Activated T-helper 2 cell treated with anti-CD3 and anti-CD28 coated beads, Interferon-gamma antibody, Interleukin-2, Interleukin-4, amounts not matched to agents 10 μg/mL and 5 μg/mL and 100 μg/mL, durations not matched to agents 14 hours and 24 hours and 36 hours (primary cell): ENCODE results near the gene HNRNPUL1. TPM values are rescaled to one million over a fixed set of nuclear protein-coding genes. Genes with fewer than 3 reads are reported as not detected.
"Not testable (repeated sequence)": the region's sequence is repeated elsewhere in the genome, so short reads cannot be mapped to it uniquely, and the experiment has no call there.

ENCODE experiments used
- DNase-seq: peaks from one replicate; pipeline ENCODE4 v3.0.0; 2021; ENCODE audit warnings: low spot score
- H3K27ac Mint-ChIP-seq: one replicate; pipeline ENCODE4 v1.8.0; 2021; ENCODE audit warnings: mixed read lengths
- H3K27me3 Mint-ChIP-seq: one replicate; pipeline ENCODE4 v1.8.0; 2021; ENCODE audit warnings: low read depth, mixed read lengths
- H3K36me3 Mint-ChIP-seq: one replicate; pipeline ENCODE4 v1.8.0; 2021; ENCODE audit warnings: low read depth, mixed read lengths
- H3K4me1 Mint-ChIP-seq: one replicate; pipeline ENCODE4 v1.8.0; 2021; ENCODE audit warnings: low read depth, mixed read lengths
- H3K4me3 Mint-ChIP-seq: one replicate; pipeline ENCODE4 v1.8.0; 2021; ENCODE audit warnings: low read depth, mild to moderate bottlenecking, moderate library complexity, mixed read lengths
- H3K9me3 Mint-ChIP-seq: one replicate; pipeline ENCODE4 v1.8.0; 2021; ENCODE audit warnings: mixed read lengths
- intact Hi-C: fragments of 100-400 bp; cut with micrococcal nuclease; formaldehyde crosslinking; loops from one replicate; pipeline ENCODE4 v1.15.1; 2023
- total RNA-seq: library from RNA; stranded (reverse); gene quantifications from 2 replicates; pipeline ENCODE4 v1.2.3, GENCODE V29; 2022

Gene HNRNPUL1
- total RNA-seq, 1 donor from 2014 or later, result 294 TPM

- Mint-ChIP-seq H3K4me3 (no peak overlapping the region), H3K4me1 (peaks cover 43% of the 10 kb centered on the region), H3K27ac (no peak overlapping the region), H3K27me3 (no peaks in the 10 kb centered on the region), H3K36me3 (peaks cover 68% of the 10 kb centered on the region), H3K9me3 (no peaks in the 10 kb centered on the region)
- DNase-seq, result no peak
- intact Hi-C loops, result no loop called here
These were observed 66.9 kb downstream of the HNRNPUL1 start for GRCh38 chr19:41330946-41331678.

GRCh38 chr19:41332000-41332399 is 67.8 kb downstream of the HNRNPUL1 start:
- no peaks in the 10 kb centered on the region for H3K27me3 Mint-ChIP-seq
- intact Hi-C loops, result no loop called here
- no peak for DNase-seq
- peaks cover 34% of the 10 kb centered on the region for H3K4me1 Mint-ChIP-seq
- no peak overlapping the region for H3K4me3 Mint-ChIP-seq
- no peak overlapping the region for H3K27ac Mint-ChIP-seq
- H3K36me3 Mint-ChIP-seq, result peaks cover 65% of the 10 kb centered on the region
- H3K9me3 Mint-ChIP-seq, result no peaks in the 10 kb centered on the region

- Mint-ChIP-seq H3K4me3 (no peak overlapping the region), H3K4me1 (peaks cover 32% of the 10 kb centered on the region), H3K27me3 (no peaks in the 10 kb centered on the region)
These were observed 68.3 kb downstream of the HNRNPUL1 start for GRCh38 chr19:41332468-41332867.

GRCh38 chr19:41334793-41335192 is 70.6 kb downstream of the HNRNPUL1 start:
- peak overlapping the region; percentile 43 for H3K27ac Mint-ChIP-seq
- H3K4me3 Mint-ChIP-seq, result no peak overlapping the region
- intact Hi-C loops, result no loop called here
- peaks cover 21% of the 10 kb centered on the region for H3K4me1 Mint-ChIP-seq
- H3K9me3 Mint-ChIP-seq, result no peaks in the 10 kb centered on the region
- no peaks in the 10 kb centered on the region for H3K27me3 Mint-ChIP-seq
- H3K36me3 Mint-ChIP-seq, result peaks cover 65% of the 10 kb centered on the region
- DNase-seq, result no peak

More at GRCh38 chr19:41332468-41332867, 68.3 kb downstream of the HNRNPUL1 start:
- intact Hi-C loops, result no loop called here
- Mint-ChIP-seq H3K27ac (peak overlapping the region; percentile 34), H3K36me3 (peaks cover 67% of the 10 kb centered on the region), H3K9me3 (no peaks in the 10 kb centered on the region)
- DNase-seq, result no peak

GRCh38 chr19:41335467-41335866 is 71.3 kb downstream of the HNRNPUL1 start:
- Mint-ChIP-seq H3K27ac (no peak overlapping the region), H3K4me1 (peaks cover 20% of the 10 kb centered on the region), H3K4me3 (no peak overlapping the region), H3K9me3 (no peaks in the 10 kb centered on the region), H3K36me3 (peaks cover 66% of the 10 kb centered on the region), H3K27me3 (no peaks in the 10 kb centered on the region)
- DNase-seq, result no peak
- intact Hi-C loops, result no loop called here

GRCh38 chr19:41339936-41340335 is 75.8 kb downstream of the HNRNPUL1 start:
- Mint-ChIP-seq H3K36me3 (peaks cover 67% of the 10 kb centered on the region), H3K27me3 (no peaks in the 10 kb centered on the region), H3K9me3 (no peaks in the 10 kb centered on the region), H3K27ac (peak overlapping the region; percentile 58), H3K4me3 (no peak overlapping the region), H3K4me1 (peaks cover 12% of the 10 kb centered on the region)
- intact Hi-C loops, result no loop called here
- DNase-seq, result no peak

- peaks cover 73% of the 10 kb centered on the region for H3K36me3 Mint-ChIP-seq
- peaks cover 14% of the 10 kb centered on the region for H3K4me1 Mint-ChIP-seq
- intact Hi-C loops, result no loop called here
- H3K4me3 Mint-ChIP-seq, result no peak overlapping the region
- no peak overlapping the region for H3K27ac Mint-ChIP-seq
- no peak for DNase-seq
- no peaks in the 10 kb centered on the region for H3K9me3 Mint-ChIP-seq
- H3K27me3 Mint-ChIP-seq, result no peaks in the 10 kb centered on the region
These were observed 77.7 kb downstream of the HNRNPUL1 start for GRCh38 chr19:41341669-41342490.

- Mint-ChIP-seq H3K4me1 (peaks cover 17% of the 10 kb centered on the region), H3K9me3 (no peaks in the 10 kb centered on the region), H3K27me3 (no peaks in the 10 kb centered on the region), H3K27ac (peak overlapping the region; percentile 49), H3K4me3 (no peak overlapping the region), H3K36me3 (peaks cover 76% of the 10 kb centered on the region)
- DNase-seq, result no peak
- intact Hi-C loops, result no loop called here
These were observed 80.0 kb downstream of the HNRNPUL1 start for GRCh38 chr19:41344162-41344561.

GRCh38 chr19:41346916-41347315 is 82.7 kb downstream of the HNRNPUL1 start:
- H3K27me3 Mint-ChIP-seq, H3K9me3 Mint-ChIP-seq, DNase-seq, H3K4me3 Mint-ChIP-seq, intact Hi-C loops: not testable (repeated sequence)
- Mint-ChIP-seq H3K4me1 (peaks cover 29% of the 10 kb centered on the region), H3K36me3 (peaks cover 80% of the 10 kb centered on the region), H3K27ac (peak overlapping the region; percentile 33)

- Mint-ChIP-seq H3K27ac (peak overlapping the region; percentile 81), H3K4me3 (peak overlapping the region; percentile 100), H3K9me3 (no peaks in the 10 kb centered on the region), H3K36me3 (peaks cover 63% of the 10 kb centered on the region), H3K4me1 (peaks cover 34% of the 10 kb centered on the region), H3K27me3 (no peaks in the 10 kb centered on the region)
- intact Hi-C loops, result loop anchor here (1.0 to 2.0 kb wide), 2 partner anchors 23 to 40 kb away; partner anchors contain the start of gene CCDC97
- no peak for DNase-seq
These were observed 86.7 kb downstream of the HNRNPUL1 start for GRCh38 chr19:41350735-41351338.

GRCh38 chr19:41351339-41352245 is 87.4 kb downstream of the HNRNPUL1 start:
- Mint-ChIP-seq H3K4me3 (peak overlapping the region; percentile 100), H3K36me3 (peaks cover 59% of the 10 kb centered on the region), H3K27ac (peak overlapping the region; percentile 97), H3K4me1 (peaks cover 38% of the 10 kb centered on the region), H3K27me3 (no peaks in the 10 kb centered on the region), H3K9me3 (no peaks in the 10 kb centered on the region)
- intact Hi-C loops, result loop anchor here (1.0 to 2.0 kb wide), 3 partner anchors 23 to 88 kb away; partner anchors contain the start of gene CCDC97
- peak; percentile 75 for DNase-seq

- Mint-ChIP-seq H3K4me3 (peak overlapping the region; percentile 100), H3K36me3 (peaks cover 61% of the 10 kb centered on the region), H3K9me3 (no peaks in the 10 kb centered on the region), H3K4me1 (peaks cover 43% of the 10 kb centered on the region), H3K27me3 (no peaks in the 10 kb centered on the region), H3K27ac (peak overlapping the region; percentile 97)
- no peak for DNase-seq
- intact Hi-C loops, result loop anchor here (1.0 kb wide), 1 partner anchor 89 kb away; no protein-coding TSS in a partner anchor
These were observed 88.1 kb downstream of the HNRNPUL1 start for GRCh38 chr19:41352279-41352608.
